Endodermal cell (in vitro differentiated cells): ENCODE measurements around the gene SENP6. TPM values are rescaled to one million over a fixed set of nuclear protein-coding genes. Genes with fewer than 3 reads are reported as not detected.
"Not testable (repeated sequence)": the region's sequence is repeated elsewhere in the genome, so short reads cannot be mapped to it uniquely, and the experiment has no call there.

Source experiments
- DNase-seq: peaks from one replicate; pipeline ENCODE4 v3.0.0-alpha.2; 2017
- H3K27ac ChIP-seq: 2 replicates; pipeline ENCODE4 v1.5.1; 2013; ENCODE audit warnings: mild to moderate bottlenecking, low read depth, low read length, moderate library complexity
- H3K27me3 ChIP-seq: 2 replicates; pipeline ENCODE4 v1.6.1; 2013; ENCODE audit warnings: mild to moderate bottlenecking, low read length, moderate library complexity; ENCODE audit not compliant: insufficient read depth, control insufficient read depth, poor library complexity, severe bottlenecking
- H3K36me3 ChIP-seq: 2 replicates; pipeline ENCODE4 v1.7.0; 2013; ENCODE audit warnings: mild to moderate bottlenecking, low read length, moderate library complexity; ENCODE audit not compliant: control insufficient read depth, insufficient read depth
- H3K4me1 ChIP-seq: one replicate; pipeline ENCODE4 v1.7.0; 2013; ENCODE audit warnings: low read length; ENCODE audit not compliant: control insufficient read depth, insufficient read depth
- H3K4me3 ChIP-seq: 2 replicates; pipeline ENCODE4 v1.5.1; 2013; ENCODE audit warnings: mild to moderate bottlenecking, low read length, moderate library complexity
- H3K9ac ChIP-seq: 2 replicates; pipeline ENCODE4 v1.6.1; 2013; ENCODE audit warnings: mild to moderate bottlenecking, low read length, moderate library complexity; ENCODE audit not compliant: poor library complexity, severe bottlenecking; ENCODE audit errors: extremely low read depth
- H3K9me3 ChIP-seq: 2 replicates; pipeline ENCODE4 v1.6.1; 2013; ENCODE audit warnings: mild to moderate bottlenecking, low read length, moderate library complexity; ENCODE audit not compliant: control insufficient read depth
- H3K27ac Mint-ChIP-seq: 2 replicates; pipeline ENCODE4 v1.8.0; 2020; ENCODE audit warnings: mixed read lengths
- H3K27me3 Mint-ChIP-seq: 2 replicates; pipeline ENCODE4 v1.8.0; 2021; ENCODE audit warnings: mild to moderate bottlenecking, mixed read lengths; ENCODE audit not compliant: insufficient read depth
- H3K36me3 Mint-ChIP-seq: 2 replicates; pipeline ENCODE4 v1.8.0; 2020; ENCODE audit warnings: low read depth, mixed read lengths
- H3K4me1 Mint-ChIP-seq: 2 replicates; pipeline ENCODE4 v1.8.0; 2020; ENCODE audit warnings: mixed read lengths
- H3K4me3 Mint-ChIP-seq: 2 replicates; pipeline ENCODE4 v1.8.0; 2020; ENCODE audit warnings: mild to moderate bottlenecking, moderate library complexity, mixed read lengths
- H3K9me3 Mint-ChIP-seq: 2 replicates; pipeline ENCODE4 v1.8.0; 2020; ENCODE audit warnings: mild to moderate bottlenecking, mixed read lengths
- CTCF ChIP-seq: fragments of 200-600 bp; sonication (generic); conservative IDR thresholded peaks from 2 replicates; pipeline ENCODE4 v1.5.0; 2021; ENCODE audit warnings: antibody characterized with exemption, mild to moderate bottlenecking
- WGBS, 2 experiments: methylation state at CpG; one replicate each; pipeline versions ENCODE4 v1.1.5 to v1.1.7; 2013; ENCODE audit warnings: missing lambda C conversion rate in 2 of 2, mixed read lengths in 1 of 2; ENCODE audit not compliant: insufficient coverage in 1 of 2, insufficient read length in 1 of 2; 5-methylcytosine and 5-hydroxymethylcytosine counted together
- total RNA-seq, 2 donors: library from RNA; stranded (reverse); fragmentation: NEBNext Ultra II Directional in 1 of 2; extraction: Animal tissue kit (Norgen Biotek cat#: 25700) in 1 of 2; gene quantifications; 2 replicates in 1 of 2; 3 replicates in 1 of 2; pipeline ENCODE4 v1.2.1, GENCODE V29; 2021

SENP6 gene
- total RNA-seq, 2 donors from 2014 or later: 101 to 113 TPM

- H3K36me3 Mint-ChIP-seq: peaks cover 94% of the 10 kb centered on the region
- H3K9me3 Mint-ChIP-seq: peaks cover 20% of the 10 kb centered on the region
- H3K4me1 Mint-ChIP-seq, H3K9ac ChIP-seq, H3K4me3 Mint-ChIP-seq, H3K9me3 ChIP-seq, H3K27ac ChIP-seq, H3K27me3 Mint-ChIP-seq, H3K4me1 ChIP-seq, H3K4me3 ChIP-seq, H3K27me3 ChIP-seq: not testable (repeated sequence)
- peak; percentile 65 for DNase-seq
- peaks cover 28% of the 10 kb centered on the region for H3K36me3 ChIP-seq
- H3K27ac Mint-ChIP-seq: peak overlapping the region; percentile 1
- TF ChIP-seq CTCF: peak; percentile 63
- 93% methylated on average over 3 to 5 of the region's 5 CpGs for WGBS, 2 experiments
Measured at GRCh38 chr6:75687535-75687934, 85.9 kb downstream of the SENP6 start.

- peaks cover 94% of the 10 kb centered on the region for H3K36me3 Mint-ChIP-seq
- TF ChIP-seq CTCF: peak; percentile 4
Measured at GRCh38 chr6:75687937-75688336, 86.3 kb downstream of the SENP6 start.

GRCh38 chr6:75689576-75689975, 87.9 kb downstream of the SENP6 start:
- no peak for DNase-seq
- H3K9me3 Mint-ChIP-seq: peaks cover 6% of the 10 kb centered on the region
- Histone ChIP-seq H3K9ac (no peak overlapping the region), H3K36me3 (peaks cover 26% of the 10 kb centered on the region), H3K4me1 (no peaks in the 10 kb centered on the region), H3K9me3 (no peaks in the 10 kb centered on the region), H3K27ac (no peak overlapping the region), H3K27me3 (no peaks in the 10 kb centered on the region), H3K4me3 (no peak overlapping the region)
- 97 to 98% methylated on average over 5 to 6 of the region's 7 CpGs for WGBS, 2 experiments
- no peak for TF ChIP-seq CTCF
- no peaks in the 10 kb centered on the region for H3K27me3 Mint-ChIP-seq
- no peak overlapping the region for H3K27ac Mint-ChIP-seq
- peaks cover 4% of the 10 kb centered on the region for H3K4me1 Mint-ChIP-seq
- H3K36me3 Mint-ChIP-seq: peaks cover 91% of the 10 kb centered on the region
- no peak overlapping the region for H3K4me3 Mint-ChIP-seq

More at GRCh38 chr6:75687937-75688336, 86.3 kb downstream of the SENP6 start:
- H3K27me3 ChIP-seq, H3K9ac ChIP-seq, H3K27me3 Mint-ChIP-seq, H3K4me1 Mint-ChIP-seq, H3K9me3 ChIP-seq, H3K4me3 ChIP-seq, H3K4me3 Mint-ChIP-seq, H3K4me1 ChIP-seq, H3K27ac ChIP-seq: not testable (repeated sequence)
- H3K36me3 ChIP-seq: peaks cover 28% of the 10 kb centered on the region
- peak; percentile 62 for DNase-seq
- H3K9me3 Mint-ChIP-seq: peaks cover 16% of the 10 kb centered on the region
- H3K27ac Mint-ChIP-seq: peak overlapping the region; percentile 1
- WGBS, 2 experiments: 93 to 96% methylated on average over 4 to 8 of the region's 8 CpGs
